ENCODE measurements around the gene SUSD6.
A peak's percentile ranks its signal among the peaks of the same experiment; 100 is the strongest.

Gene SUSD6

GRCh38 chr14:69663300-69663643, 51.9 kb downstream of the SUSD6 start:
- peaks cover 17% of the 10 kb centered on the region for H3K36me3 Mint-ChIP-seq (ENCODE audit: low read depth)
- peaks cover 61% of the 10 kb centered on the region for H3K4me1 Mint-ChIP-seq
- peak overlapping the region in 2 of 3 experiments; percentile 56 to 68 for H3K27ac Mint-ChIP-seq
- H3K4me3 Mint-ChIP-seq = no peak overlapping the region
- TF ChIP-seq CTCF (IDR thresholded peaks at IDR 0.05; ENCODE audit: unreplicated experiment in 3 of 3) = no peak
- no peaks in the 10 kb centered on the region for H3K27me3 Mint-ChIP-seq (ENCODE audit: low read depth)
- H3K9me3 Mint-ChIP-seq = no peaks in the 10 kb centered on the region

GRCh38 chr14:69664265-69664664, 52.9 kb downstream of the SUSD6 start:
- Mint-ChIP-seq H3K4me3 (no peak overlapping the region), H3K27ac (peak overlapping the region in 1 of 3 experiments; percentile 68), H3K9me3 (no peaks in the 10 kb centered on the region), H3K36me3 (ENCODE audit: low read depth) (peaks cover 9% of the 10 kb centered on the region), H3K4me1 (peaks cover 54% of the 10 kb centered on the region), H3K27me3 (ENCODE audit: low read depth) (no peaks in the 10 kb centered on the region)
- TF ChIP-seq CTCF (IDR thresholded peaks at IDR 0.05; ENCODE audit: unreplicated experiment in 3 of 3) = no peak

- H3K27me3 Mint-ChIP-seq (ENCODE audit: low read depth) = no peaks in the 10 kb centered on the region
- no peaks in the 10 kb centered on the region for H3K9me3 Mint-ChIP-seq
- H3K4me3 Mint-ChIP-seq = no peak overlapping the region
- no peak for TF ChIP-seq CTCF (IDR thresholded peaks at IDR 0.05; ENCODE audit: unreplicated experiment in 3 of 3)
- H3K27ac Mint-ChIP-seq = peak overlapping the region in 2 of 3 experiments; percentile 68 to 75
- H3K4me1 Mint-ChIP-seq = peaks cover 60% of the 10 kb centered on the region
- peaks cover 6% of the 10 kb centered on the region for H3K36me3 Mint-ChIP-seq (ENCODE audit: low read depth)
Observed at GRCh38 chr14:69664865-69665526, 53.6 kb downstream of the SUSD6 start.

GRCh38 chr14:69665631-69666030, 54.2 kb downstream of the SUSD6 start:
- Mint-ChIP-seq H3K4me1 (peaks cover 67% of the 10 kb centered on the region), H3K4me3 (no peak overlapping the region), H3K27ac (peak overlapping the region in 2 of 3 experiments; percentile 68 to 75), H3K27me3 (ENCODE audit: low read depth) (no peaks in the 10 kb centered on the region), H3K9me3 (no peaks in the 10 kb centered on the region), H3K36me3 (ENCODE audit: low read depth) (peaks cover 3% of the 10 kb centered on the region)
- TF ChIP-seq CTCF (IDR thresholded peaks at IDR 0.05; ENCODE audit: unreplicated experiment in 3 of 3) = no peak

GRCh38 chr14:69666112-69666511, 54.7 kb downstream of the SUSD6 start:
- Mint-ChIP-seq H3K27me3 (ENCODE audit: low read depth) (no peaks in the 10 kb centered on the region), H3K4me1 (peaks cover 71% of the 10 kb centered on the region), H3K9me3 (no peaks in the 10 kb centered on the region), H3K4me3 (no peak overlapping the region), H3K36me3 (ENCODE audit: low read depth) (peaks cover 3% of the 10 kb centered on the region), H3K27ac (peak overlapping the region in 2 of 3 experiments; percentile 68 to 75)
- no peak for TF ChIP-seq CTCF (IDR thresholded peaks at IDR 0.05; ENCODE audit: unreplicated experiment in 3 of 3)

GRCh38 chr14:69666690-69667211, 55.4 kb downstream of the SUSD6 start:
- TF ChIP-seq CTCF (IDR thresholded peaks at IDR 0.05; ENCODE audit: unreplicated experiment in 3 of 3) = no peak

More at GRCh38 chr14:69666690-69667211, 55.4 kb downstream of the SUSD6 start:
- Mint-ChIP-seq H3K36me3 (ENCODE audit: low read depth) (peaks cover 3% of the 10 kb centered on the region), H3K27ac (peak overlapping the region in 2 of 3 experiments; percentile 68 to 70), H3K4me1 (peaks cover 78% of the 10 kb centered on the region), H3K4me3 (peak overlapping the region in 1 of 3 experiments; percentile 4), H3K27me3 (ENCODE audit: low read depth) (no peaks in the 10 kb centered on the region), H3K9me3 (no peaks in the 10 kb centered on the region)

Data from nephron (organoid).